Measurements from ENCODE around the gene KRTAP12-1.

KRTAP12-1 gene

DNA sequence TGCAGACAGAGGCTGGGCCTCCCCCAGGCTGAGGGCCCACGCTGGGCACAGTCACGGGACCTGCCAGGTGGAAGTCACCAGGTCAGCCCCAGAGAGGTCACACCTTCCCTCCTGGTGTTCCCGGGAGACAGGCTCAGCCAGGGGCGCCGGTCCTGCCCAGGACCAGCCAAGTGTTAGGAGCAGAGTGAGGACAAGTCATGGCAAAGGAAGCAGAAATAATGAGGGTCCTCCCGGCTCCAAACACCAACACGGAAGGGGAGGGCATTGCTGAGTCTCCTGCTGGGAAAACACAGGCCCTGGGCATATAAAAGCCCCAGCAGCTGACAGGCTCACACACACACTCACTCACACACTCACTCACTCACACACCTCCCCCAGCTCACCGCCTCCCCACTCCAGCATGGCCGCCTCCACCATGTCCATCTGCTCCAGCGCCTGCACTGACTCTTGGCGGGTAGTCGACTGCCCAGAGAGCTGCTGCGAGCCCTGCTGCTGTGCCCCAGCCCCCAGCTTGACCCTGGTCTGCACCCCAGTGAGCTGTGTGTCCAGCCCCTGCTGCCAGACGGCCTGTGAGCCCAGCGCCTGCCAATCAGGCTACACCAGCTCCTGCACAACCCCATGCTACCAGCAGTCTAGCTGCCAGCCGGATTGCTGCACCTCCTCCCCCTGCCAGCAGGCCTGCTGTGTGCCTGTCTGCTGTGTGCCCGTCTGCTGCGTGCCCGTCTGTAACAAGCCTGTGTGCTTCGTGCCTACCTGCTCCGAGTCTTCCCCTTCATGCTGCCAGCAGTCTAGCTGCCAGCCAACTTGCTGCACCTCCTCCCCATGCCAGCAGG is 44.7 kb downstream of the KRTAP12-1 start, which contains the start of gene KRTAP10-10:
Gene KRTAP10-10, plus strand, starts transcription at position 339 of the 833 bp plus-strand sequence. Its CDS starts 62 bp downstream, at position 401.
- TF ChIP-seq, protein P1, sequence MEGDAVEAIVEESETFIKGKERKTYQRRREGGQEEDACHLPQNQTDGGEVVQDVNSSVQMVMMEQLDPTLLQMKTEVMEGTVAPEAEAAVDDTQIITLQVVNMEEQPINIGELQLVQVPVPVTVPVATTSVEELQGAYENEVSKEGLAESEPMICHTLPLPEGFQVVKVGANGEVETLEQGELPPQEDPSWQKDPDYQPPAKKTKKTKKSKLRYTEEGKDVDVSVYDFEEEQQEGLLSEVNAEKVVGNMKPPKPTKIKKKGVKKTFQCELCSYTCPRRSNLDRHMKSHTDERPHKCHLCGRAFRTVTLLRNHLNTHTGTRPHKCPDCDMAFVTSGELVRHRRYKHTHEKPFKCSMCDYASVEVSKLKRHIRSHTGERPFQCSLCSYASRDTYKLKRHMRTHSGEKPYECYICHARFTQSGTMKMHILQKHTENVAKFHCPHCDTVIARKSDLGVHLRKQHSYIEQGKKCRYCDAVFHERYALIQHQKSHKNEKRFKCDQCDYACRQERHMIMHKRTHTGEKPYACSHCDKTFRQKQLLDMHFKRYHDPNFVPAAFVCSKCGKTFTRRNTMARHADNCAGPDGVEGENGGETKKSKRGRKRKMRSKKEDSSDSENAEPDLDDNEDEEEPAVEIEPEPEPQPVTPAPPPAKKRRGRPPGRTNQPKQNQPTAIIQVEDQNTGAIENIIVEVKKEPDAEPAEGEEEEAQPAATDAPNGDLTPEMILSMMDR (IDR thresholded peaks at IDR 0.05), result no peak
- intact Hi-C loops (cut with DNase I; ENCODE audit: low total_unique reads), result no loop called here
- Histone ChIP-seq H3K4me3 (no peak within 1 kb of the TSS), H3K4me1 (no peaks in the 10 kb centered on the region), H3K36me3 (no peaks in the 10 kb centered on the region), H3K27ac (no peak within 1 kb of the TSS), H3K27me3 (peaks cover 0 to 25% of the 10 kb centered on the region in 2 donors), H3K9me3 (peaks cover 0 to 19% (median 3%) of the 10 kb centered on the region in 3 donors)
- no peak for DNase-seq

DNA sequence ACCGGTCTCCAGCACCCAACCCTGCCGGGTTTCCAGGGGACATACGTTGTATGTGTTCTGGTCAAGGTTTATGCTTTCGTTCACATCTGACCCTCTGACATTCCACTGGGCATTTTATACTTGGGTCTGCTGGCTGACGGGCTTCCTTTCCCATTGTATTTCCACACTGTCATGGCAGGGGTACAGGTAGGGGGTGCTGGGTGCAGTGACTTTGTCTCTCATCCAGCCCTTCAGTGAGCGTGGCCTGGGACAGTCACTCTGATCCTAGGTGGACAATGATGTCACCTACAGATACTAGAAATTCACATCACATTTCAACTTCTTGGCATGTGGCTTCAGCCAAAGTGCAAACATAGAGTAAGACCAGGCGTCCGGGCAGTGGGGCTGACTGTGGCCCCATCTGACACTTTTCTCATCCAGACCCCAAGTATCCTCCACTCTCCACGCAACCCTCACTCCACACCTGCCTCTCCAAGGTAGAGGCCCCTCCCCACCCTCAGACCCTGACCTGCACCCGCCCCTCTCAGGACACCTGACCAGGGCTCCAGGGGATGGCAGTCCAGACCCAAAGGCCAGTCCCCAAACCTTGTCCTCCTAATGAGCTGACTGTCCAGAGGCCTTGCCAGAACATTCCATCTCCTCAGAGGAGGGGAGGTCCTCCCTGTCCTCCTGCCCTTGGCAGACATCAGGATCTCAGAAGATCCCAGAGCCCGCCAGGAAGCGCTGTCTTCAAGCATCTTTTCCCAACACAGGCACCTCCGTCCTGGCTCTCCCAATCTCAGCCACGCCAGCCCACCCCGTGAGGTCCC is 45.5 kb downstream of the KRTAP12-1 start:
- H3K27ac ChIP-seq, result no peak overlapping the region
- peaks cover 0 to 25% of the 10 kb centered on the region in 2 donors for H3K27me3 ChIP-seq
- DNase-seq, result no peak
- TF ChIP-seq, protein P1 (IDR thresholded peaks at IDR 0.05), result no peak
- no peak overlapping the region for H3K4me3 ChIP-seq
- no peaks in the 10 kb centered on the region for H3K4me1 ChIP-seq
- H3K9me3 ChIP-seq, result peaks cover 1 to 26% (median 11%) of the 10 kb centered on the region in 3 donors
- intact Hi-C loops (cut with DNase I; ENCODE audit: low total_unique reads), result no loop called here
- H3K36me3 ChIP-seq, result no peaks in the 10 kb centered on the region

DNA sequence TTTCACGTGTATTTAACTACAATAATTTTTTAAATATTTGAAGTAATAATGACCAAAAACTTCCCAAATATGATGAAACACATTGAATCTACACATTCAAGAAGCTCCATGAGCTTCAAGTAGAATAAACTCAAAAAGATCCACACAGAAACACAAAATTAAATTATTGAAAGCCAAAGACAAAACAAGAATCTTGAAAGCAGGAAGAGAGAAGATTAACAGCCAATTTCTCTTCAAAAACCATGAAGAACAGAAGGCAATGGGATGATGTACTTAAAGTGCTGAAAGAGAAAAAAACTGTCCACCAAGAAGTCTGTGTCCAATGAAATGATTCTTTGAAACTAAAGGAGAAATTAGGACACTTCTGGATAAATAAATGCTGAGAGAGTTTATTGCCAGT is 49.9 kb downstream of the KRTAP12-1 start:
- Histone ChIP-seq H3K9me3 (peaks cover 7 to 30% (median 27%) of the 10 kb centered on the region in 3 donors), H3K4me3 (no peak overlapping the region), H3K27ac (no peak overlapping the region), H3K4me1 (no peaks in the 10 kb centered on the region), H3K36me3 (no peaks in the 10 kb centered on the region), H3K27me3 (peaks cover 0 to 19% of the 10 kb centered on the region in 2 donors)
- intact Hi-C loops (cut with DNase I; ENCODE audit: low total_unique reads), result no loop called here
- TF ChIP-seq, protein P1 (IDR thresholded peaks at IDR 0.05), result no peak
- DNase-seq, result no peak
